ENCODE results near the gene ESRRB. TPM values are rescaled to one million over a fixed set of nuclear protein-coding genes. Genes with fewer than 3 reads are reported as not detected.

Gene ESRRB
- polyA plus RNA-seq, 1 donor: 0.18 TPM

DNA sequence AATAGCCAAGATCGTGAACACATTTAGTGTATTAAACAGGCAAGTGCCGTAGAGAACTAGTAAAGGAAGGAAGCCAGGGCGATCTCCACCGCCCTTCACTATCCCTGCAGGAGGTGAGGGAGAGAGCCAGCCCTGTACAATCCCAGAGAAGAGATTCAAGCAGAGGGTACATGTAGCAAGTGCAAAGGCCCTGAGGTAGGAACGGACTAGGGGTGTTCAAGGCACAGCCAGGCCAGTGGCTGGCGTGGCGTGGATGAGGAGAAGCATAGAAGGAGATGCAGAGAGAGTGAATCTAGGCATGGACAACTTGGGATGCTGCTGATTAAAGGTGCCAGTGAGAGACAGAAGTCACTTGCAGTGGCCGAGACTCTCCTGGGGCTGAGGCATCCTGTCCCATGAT is 39.1 kb upstream of the ESRRB start:
- no CpG with 5 or more reads among the region's 8 CpGs for WGBS (ENCODE audit: insufficient coverage, low lambda C conversion rate)
- no peaks in the 10 kb centered on the region for H3K4me1 ChIP-seq (ENCODE audit: control insufficient read depth, insufficient read depth, low read length)
- no peak overlapping the region for H3K4me3 ChIP-seq (ENCODE audit: low read length)

DNA sequence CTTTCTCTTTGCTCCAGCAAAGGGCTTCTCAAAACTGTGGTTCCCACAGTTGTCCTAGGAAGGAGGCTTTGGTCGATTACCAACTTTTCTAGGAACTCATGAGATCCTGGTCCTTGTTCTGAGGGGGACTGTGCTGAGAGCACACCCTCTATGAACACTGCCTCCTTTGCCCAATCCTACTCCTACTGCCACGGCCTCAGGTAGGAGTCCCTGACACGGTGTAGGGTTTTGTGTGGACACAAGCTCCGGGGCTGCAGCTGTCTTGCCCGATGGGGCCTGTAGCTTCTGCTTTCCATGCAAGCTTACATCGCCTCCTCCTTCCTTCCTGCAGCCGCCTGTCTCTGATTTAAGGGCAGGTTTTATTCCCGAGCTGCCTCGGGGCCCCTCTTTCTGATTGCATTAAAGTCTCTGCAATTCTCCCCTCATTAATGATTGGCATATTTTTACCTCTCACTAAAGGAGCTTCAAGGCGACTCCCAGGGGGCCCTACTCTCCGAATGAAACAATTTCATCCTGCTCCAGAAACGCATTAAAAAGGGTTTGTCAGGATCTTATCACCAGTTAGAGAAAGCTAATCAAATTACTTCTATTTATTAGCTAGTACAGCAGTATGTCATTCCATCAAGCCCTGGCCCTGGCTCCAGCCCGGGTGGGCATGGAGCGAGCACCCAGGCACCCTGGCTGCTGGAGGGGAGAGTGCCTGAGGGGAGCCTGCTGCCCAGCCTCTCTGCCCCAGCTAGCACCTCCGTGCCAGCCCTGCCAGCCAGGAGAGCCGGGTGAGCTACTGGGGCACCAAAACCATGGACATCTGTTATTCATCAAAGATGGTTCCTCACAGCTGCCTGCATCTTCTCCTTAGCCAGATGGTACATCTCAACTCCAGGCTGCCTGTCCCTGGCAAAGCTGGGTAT is 38.0 kb upstream of the ESRRB start:
- H3K4me3 ChIP-seq (ENCODE audit: low read length): no peak overlapping the region
- WGBS (ENCODE audit: insufficient coverage, low lambda C conversion rate): 70% methylated on average over 2 of the region's 16 CpGs
- no peak for DNase-seq
- no peaks in the 10 kb centered on the region for H3K4me1 ChIP-seq (ENCODE audit: control insufficient read depth, insufficient read depth, low read length)
- H3K36me3 ChIP-seq (ENCODE audit: control insufficient read depth, insufficient read depth, low read length): no peaks in the 10 kb centered on the region
- no peak overlapping the region for H3K27ac ChIP-seq (ENCODE audit: low read length)
- H3K9me3 ChIP-seq (ENCODE audit: control insufficient read depth, low read depth, low read length): no peaks in the 10 kb centered on the region
- peaks cover 39% of the 10 kb centered on the region for H3K27me3 ChIP-seq (ENCODE audit: control insufficient read depth, insufficient read depth, low read length)

More for the DNA sequence above, 39.1 kb upstream of the ESRRB start:
- H3K36me3 ChIP-seq (ENCODE audit: control insufficient read depth, insufficient read depth, low read length): no peaks in the 10 kb centered on the region
- H3K27ac ChIP-seq (ENCODE audit: low read length): no peak overlapping the region
- peaks cover 37% of the 10 kb centered on the region for H3K27me3 ChIP-seq (ENCODE audit: control insufficient read depth, insufficient read depth, low read length)
- no peaks in the 10 kb centered on the region for H3K9me3 ChIP-seq (ENCODE audit: control insufficient read depth, low read depth, low read length)
- DNase-seq: no peak

DNA sequence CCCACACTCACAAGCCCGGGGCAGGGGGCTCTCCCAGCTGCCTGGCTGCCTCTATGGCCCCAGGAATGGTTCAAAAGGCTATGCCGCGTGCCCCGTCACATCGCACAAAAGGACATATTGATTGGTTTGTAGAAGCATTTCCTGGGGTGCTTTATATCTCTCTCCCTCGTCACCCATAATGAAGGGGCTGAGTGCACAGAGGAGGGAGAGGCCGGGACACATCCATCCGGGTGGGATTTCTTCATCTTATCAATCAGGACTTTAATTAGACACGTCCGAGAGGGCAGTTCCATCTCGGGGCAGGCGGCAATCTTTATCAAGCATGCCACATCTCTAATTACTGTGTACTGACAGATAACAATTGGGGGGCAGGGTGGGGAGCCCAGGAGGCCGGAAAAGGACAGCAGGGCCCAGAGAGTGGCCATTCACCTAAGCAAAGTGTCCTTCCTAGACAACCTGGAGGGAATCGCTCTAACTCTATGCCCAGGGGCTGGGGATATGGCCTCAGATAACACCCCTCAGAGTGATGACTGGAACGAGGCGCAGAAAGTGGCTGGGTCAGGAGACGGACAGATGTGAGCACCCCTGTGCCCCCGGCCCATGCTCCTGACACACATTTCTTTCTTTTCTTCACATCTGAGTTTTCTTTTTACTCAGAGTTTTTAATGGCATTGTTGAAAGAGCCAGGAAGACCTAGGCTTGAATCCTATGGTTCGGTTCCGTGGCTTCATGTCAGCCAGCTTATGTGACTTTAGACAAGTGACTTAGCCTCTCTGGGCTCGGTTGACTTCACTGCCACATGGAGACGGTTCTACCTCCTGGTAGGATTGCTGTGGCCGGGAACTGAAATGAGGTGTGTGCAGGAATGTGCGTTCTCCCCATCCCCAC is 36.0 kb upstream of the ESRRB start:
- Histone ChIP-seq H3K36me3 (ENCODE audit: control insufficient read depth, insufficient read depth, low read length) (no peaks in the 10 kb centered on the region), H3K9me3 (ENCODE audit: control insufficient read depth, low read depth, low read length) (no peaks in the 10 kb centered on the region), H3K27me3 (ENCODE audit: control insufficient read depth, insufficient read depth, low read length) (peaks cover 39% of the 10 kb centered on the region), H3K4me3 (ENCODE audit: low read length) (no peak overlapping the region), H3K4me1 (ENCODE audit: control insufficient read depth, insufficient read depth, low read length) (no peaks in the 10 kb centered on the region), H3K27ac (ENCODE audit: low read length) (no peak overlapping the region)
- 30% methylated on average over 2 of the region's 24 CpGs for WGBS (ENCODE audit: insufficient coverage, low lambda C conversion rate)
- DNase-seq: no peak

DNA sequence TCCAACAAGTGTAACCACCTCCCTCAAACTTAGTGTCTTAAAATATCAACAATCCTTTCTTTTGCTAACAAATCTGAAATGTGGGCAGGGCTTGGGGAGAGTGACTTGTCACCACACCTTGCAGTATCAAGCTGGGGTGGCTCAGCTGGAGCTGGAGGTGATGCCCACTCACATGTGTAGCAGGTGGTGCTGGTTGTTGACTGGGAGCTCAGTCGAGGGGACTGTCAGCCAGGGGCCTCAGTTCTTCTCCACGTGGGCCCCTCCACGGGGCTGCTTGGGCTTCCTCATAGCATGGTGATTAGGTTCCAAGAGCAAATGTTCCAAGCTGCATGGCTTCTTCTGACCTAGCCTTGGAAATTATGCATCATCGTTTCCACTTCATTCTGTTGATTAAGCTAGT is 32.6 kb upstream of the ESRRB start:
- no peaks in the 10 kb centered on the region for H3K9me3 ChIP-seq (ENCODE audit: control insufficient read depth, low read depth, low read length)
- WGBS (ENCODE audit: insufficient coverage, low lambda C conversion rate): no CpG with 5 or more reads among the region's 4 CpGs
- H3K36me3 ChIP-seq (ENCODE audit: control insufficient read depth, insufficient read depth, low read length): no peaks in the 10 kb centered on the region
- no peak for DNase-seq
- H3K27me3 ChIP-seq (ENCODE audit: control insufficient read depth, insufficient read depth, low read length): peaks cover 28% of the 10 kb centered on the region
- H3K4me3 ChIP-seq (ENCODE audit: low read length): no peak overlapping the region
- H3K27ac ChIP-seq (ENCODE audit: low read length): no peak overlapping the region
- H3K4me1 ChIP-seq (ENCODE audit: control insufficient read depth, insufficient read depth, low read length): no peaks in the 10 kb centered on the region

DNA sequence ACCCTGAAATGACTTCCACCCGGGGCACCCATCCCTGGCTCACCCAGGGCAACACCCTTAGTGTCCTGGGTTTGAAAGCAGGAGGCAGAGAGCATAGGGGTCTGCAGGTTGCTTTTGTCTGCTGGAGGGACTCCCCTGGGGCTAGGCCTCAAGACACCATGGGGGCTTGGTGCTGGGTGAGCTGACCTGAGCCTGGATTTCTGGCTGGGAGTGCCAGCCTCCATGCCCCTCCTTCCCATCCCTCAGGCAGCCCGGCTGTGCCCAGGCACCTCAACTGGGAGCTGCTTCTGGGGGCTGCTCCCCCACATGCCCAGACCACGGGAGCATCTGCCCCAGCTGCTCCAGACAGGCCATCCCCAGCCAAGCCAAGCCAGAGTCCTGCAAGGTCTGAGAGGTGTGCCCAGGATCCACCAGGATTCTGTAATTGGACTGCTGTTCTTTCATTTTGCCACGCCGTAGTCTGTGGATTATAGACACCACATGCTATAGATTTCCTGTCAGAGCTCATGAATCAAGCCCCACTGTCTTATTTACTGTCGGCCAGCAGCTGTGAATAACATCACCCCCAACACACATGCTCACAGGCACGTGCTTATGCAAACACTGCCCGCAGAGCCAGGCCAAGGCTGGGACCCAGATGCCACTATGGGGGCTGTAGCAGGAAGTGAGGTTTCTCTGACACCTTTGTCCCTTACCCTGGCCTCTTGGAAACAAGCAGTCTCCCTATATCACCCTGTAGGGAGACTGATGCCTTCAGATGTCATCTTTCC is 29.4 kb upstream of the ESRRB start:
- H3K4me3 ChIP-seq (ENCODE audit: low read length): no peak overlapping the region
- no peaks in the 10 kb centered on the region for H3K9me3 ChIP-seq (ENCODE audit: control insufficient read depth, low read depth, low read length)
- WGBS (ENCODE audit: insufficient coverage, low lambda C conversion rate): no CpG with 5 or more reads among the region's 8 CpGs
- H3K27ac ChIP-seq (ENCODE audit: low read length): no peak overlapping the region
- peaks cover 22% of the 10 kb centered on the region for H3K27me3 ChIP-seq (ENCODE audit: control insufficient read depth, insufficient read depth, low read length)
- no peaks in the 10 kb centered on the region for H3K36me3 ChIP-seq (ENCODE audit: control insufficient read depth, insufficient read depth, low read length)
- no peaks in the 10 kb centered on the region for H3K4me1 ChIP-seq (ENCODE audit: control insufficient read depth, insufficient read depth, low read length)
- no peak for DNase-seq

DNA sequence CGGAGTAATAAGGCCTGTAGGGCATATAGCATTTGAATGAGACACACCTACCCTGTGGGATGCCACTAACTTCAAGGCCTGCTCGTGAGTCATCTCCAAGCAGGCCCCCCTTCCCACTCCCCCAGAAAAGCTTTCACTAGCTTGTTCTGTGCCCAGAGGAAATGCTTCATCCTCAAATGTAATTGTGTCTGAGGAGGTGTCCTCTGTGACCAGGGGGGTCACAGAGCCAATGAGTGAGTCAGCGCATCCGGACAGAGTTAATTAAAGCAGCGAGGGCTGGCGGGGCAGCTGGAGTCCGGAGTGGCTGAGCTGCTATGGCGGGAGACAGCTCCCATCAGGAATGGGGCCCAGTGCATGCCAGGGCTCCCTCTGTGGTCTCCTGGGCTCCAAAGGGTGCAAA is 27.0 kb upstream of the ESRRB start:
- Histone ChIP-seq H3K4me3 (ENCODE audit: low read length) (no peak overlapping the region), H3K27me3 (ENCODE audit: control insufficient read depth, insufficient read depth, low read length) (peaks cover 23% of the 10 kb centered on the region), H3K36me3 (ENCODE audit: control insufficient read depth, insufficient read depth, low read length) (no peaks in the 10 kb centered on the region), H3K4me1 (ENCODE audit: control insufficient read depth, insufficient read depth, low read length) (no peaks in the 10 kb centered on the region), H3K27ac (ENCODE audit: low read length) (no peak overlapping the region), H3K9me3 (ENCODE audit: control insufficient read depth, low read depth, low read length) (no peaks in the 10 kb centered on the region)
- WGBS (ENCODE audit: insufficient coverage, low lambda C conversion rate): no CpG with 5 or more reads among the region's 8 CpGs
- DNase-seq: no peak

DNA sequence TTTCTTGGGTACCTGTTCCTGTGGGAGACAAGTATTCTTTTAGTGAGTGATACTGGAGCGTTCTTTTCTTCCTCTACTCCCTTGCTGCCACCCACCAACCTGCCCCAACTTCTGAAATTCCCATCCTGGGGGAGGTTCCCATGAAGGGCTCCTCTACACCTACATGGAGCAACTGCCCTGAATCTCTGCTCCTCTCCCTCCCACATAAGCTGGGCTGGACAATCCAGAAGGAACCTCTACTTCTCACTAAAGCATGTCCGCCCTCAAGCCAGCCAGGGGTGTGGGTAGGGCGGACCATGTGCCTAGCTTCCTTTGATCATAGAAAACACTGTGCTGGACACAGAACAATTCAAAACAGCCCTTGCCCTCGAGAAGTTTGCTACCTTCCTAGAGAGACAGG is 25.9 kb upstream of the ESRRB start:
- no peak for DNase-seq
- H3K4me1 ChIP-seq (ENCODE audit: control insufficient read depth, insufficient read depth, low read length): no peaks in the 10 kb centered on the region
- H3K27me3 ChIP-seq (ENCODE audit: control insufficient read depth, insufficient read depth, low read length): peaks cover 26% of the 10 kb centered on the region
- H3K9me3 ChIP-seq (ENCODE audit: control insufficient read depth, low read depth, low read length): no peaks in the 10 kb centered on the region
- no peaks in the 10 kb centered on the region for H3K36me3 ChIP-seq (ENCODE audit: control insufficient read depth, insufficient read depth, low read length)
- WGBS (ENCODE audit: insufficient coverage, low lambda C conversion rate): 83% methylated on average over 1 of the region's 4 CpGs
- H3K4me3 ChIP-seq (ENCODE audit: low read length): no peak overlapping the region
- no peak overlapping the region for H3K27ac ChIP-seq (ENCODE audit: low read length)

DNA sequence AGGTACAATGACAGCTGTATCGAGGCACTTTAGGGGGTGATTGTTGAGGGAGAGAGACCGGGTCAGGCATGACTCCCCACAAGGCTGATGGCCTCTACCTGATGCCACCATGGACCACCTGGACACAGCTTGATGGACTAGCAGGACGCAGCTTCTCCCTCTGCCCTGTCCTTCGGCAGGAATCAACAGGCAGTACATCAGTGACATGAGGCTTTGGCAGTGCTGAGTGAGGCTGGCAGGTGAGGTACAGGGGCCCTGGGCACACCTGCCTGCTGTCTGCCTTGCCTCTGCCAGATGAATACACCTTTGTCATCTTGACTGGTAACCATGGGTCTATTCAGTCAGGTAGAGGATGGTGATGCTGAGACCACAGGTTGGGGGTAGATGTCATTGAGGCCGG is 25.3 kb upstream of the ESRRB start:
- H3K4me3 ChIP-seq (ENCODE audit: low read length): no peak overlapping the region
- H3K9me3 ChIP-seq (ENCODE audit: control insufficient read depth, low read depth, low read length): no peaks in the 10 kb centered on the region
- DNase-seq: no peak
- H3K4me1 ChIP-seq (ENCODE audit: control insufficient read depth, insufficient read depth, low read length): no peaks in the 10 kb centered on the region
- peaks cover 26% of the 10 kb centered on the region for H3K27me3 ChIP-seq (ENCODE audit: control insufficient read depth, insufficient read depth, low read length)
- no peaks in the 10 kb centered on the region for H3K36me3 ChIP-seq (ENCODE audit: control insufficient read depth, insufficient read depth, low read length)
- no peak overlapping the region for H3K27ac ChIP-seq (ENCODE audit: low read length)
- no CpG with 5 or more reads among the region's 5 CpGs for WGBS (ENCODE audit: insufficient coverage, low lambda C conversion rate)

DNA sequence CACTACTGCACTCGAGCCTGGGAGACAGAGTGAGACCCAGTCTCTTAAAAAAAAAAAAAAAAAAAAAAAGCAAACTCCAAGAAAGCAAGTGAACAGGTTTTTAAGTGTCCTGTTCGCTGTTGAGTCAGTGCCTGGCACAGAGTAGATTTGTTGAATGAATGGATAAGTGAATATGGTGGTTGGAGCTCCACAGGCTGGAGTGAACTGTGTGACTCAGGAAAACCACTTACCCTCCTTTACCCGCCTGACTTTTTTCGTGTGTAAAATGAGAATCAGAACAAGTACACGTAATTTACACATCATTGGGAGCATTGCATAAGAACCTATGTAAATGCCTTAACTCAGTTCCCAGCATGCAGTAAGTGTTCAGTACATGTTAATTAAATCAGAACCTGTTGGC is 24.0 kb upstream of the ESRRB start:
- H3K27ac ChIP-seq (ENCODE audit: low read length): no peak overlapping the region
- no peak overlapping the region for H3K4me3 ChIP-seq (ENCODE audit: low read length)
- H3K27me3 ChIP-seq (ENCODE audit: control insufficient read depth, insufficient read depth, low read length): peaks cover 28% of the 10 kb centered on the region
- H3K4me1 ChIP-seq (ENCODE audit: control insufficient read depth, insufficient read depth, low read length): no peaks in the 10 kb centered on the region
- whole genome bisulfite sequencing (ENCODE audit: insufficient coverage, low lambda C conversion rate): no CpG with 5 or more reads among the region's 5 CpGs
- H3K9me3 ChIP-seq (ENCODE audit: control insufficient read depth, low read depth, low read length): no peaks in the 10 kb centered on the region
- H3K36me3 ChIP-seq (ENCODE audit: control insufficient read depth, insufficient read depth, low read length): no peaks in the 10 kb centered on the region
- no peak for DNase-seq
